Osteoblast (primary cell): Measurements from ENCODE around the gene DHX35. TPM values are rescaled to one million over a fixed set of nuclear protein-coding genes. Genes with fewer than 3 reads are reported as not detected.

ENCODE experiments used
- DNase-seq: peaks from one replicate; pipeline ENCODE4 v3.0.0; 2011; ENCODE audit warnings: low spot score, mixed read lengths; ENCODE audit not compliant: insufficient read length; ENCODE audit errors: missing footprints
- H2AFZ ChIP-seq: 2 replicates; pipeline ENCODE4 v1.6.0; 2011; ENCODE audit warnings: mild to moderate bottlenecking, low read length
- H3K27ac ChIP-seq: 2 replicates; pipeline ENCODE4 v1.5.1; 2011; ENCODE audit warnings: mild to moderate bottlenecking, low read depth, low read length, moderate library complexity
- H3K27me3 ChIP-seq: 2 replicates; pipeline ENCODE4 v1.6.0; 2012; ENCODE audit warnings: mild to moderate bottlenecking, control low read depth, inconsistent platforms, low read length, moderate library complexity; ENCODE audit not compliant: insufficient read depth
- H3K36me3 ChIP-seq: 2 replicates; pipeline ENCODE4 v1.5.1; 2011; ENCODE audit warnings: mild to moderate bottlenecking, low read length, control low read depth, moderate library complexity; ENCODE audit not compliant: insufficient read depth
- H3K4me1 ChIP-seq: 2 replicates; pipeline ENCODE4 v1.5.1; 2011; ENCODE audit warnings: mild to moderate bottlenecking, low read length, control low read depth, moderate library complexity; ENCODE audit not compliant: insufficient read depth
- H3K4me2 ChIP-seq: 2 replicates; pipeline ENCODE4 v1.6.0; 2011; ENCODE audit warnings: mild to moderate bottlenecking, low read length; ENCODE audit not compliant: insufficient read depth
- H3K4me3 ChIP-seq: fragments of 200-600 bp; sonication (generic); 3 replicates; pipeline ENCODE4 v1.5.1; 2012; ENCODE audit warnings: mild to moderate bottlenecking, low read length, inconsistent platforms; ENCODE audit not compliant: insufficient read depth
- H3K79me2 ChIP-seq: 2 replicates; pipeline ENCODE4 v1.6.0; 2012; ENCODE audit warnings: mild to moderate bottlenecking, low read length, control low read depth, inconsistent platforms; ENCODE audit not compliant: insufficient read depth
- H3K9me3 ChIP-seq: 2 replicates; pipeline ENCODE4 v1.5.1; 2011; ENCODE audit warnings: low read depth, low read length, control low read depth
- H4K20me1 ChIP-seq: 2 replicates; pipeline ENCODE4 v1.6.0; 2012; ENCODE audit warnings: mild to moderate bottlenecking, low read length, control low read depth; ENCODE audit not compliant: insufficient read depth
- total RNA-seq: library from RNA; depleted of rRNA; stranded (reverse); fragments of >200 nt; gene quantifications from 2 replicates; pipeline ENCODE4 v1.2.3, GENCODE V29; 2012
- TF ChIP-seq, protein P1 (sequence below): IDR thresholded peaks from 2 replicates; pipeline ENCODE4 v1.5.1; 2011; ENCODE audit warnings: mild to moderate bottlenecking, low read depth, low read length, moderate library complexity; ENCODE audit errors: extremely low read depth

DHX35 gene
- total RNA-seq, 1 donor: 10.5 TPM

DNA sequence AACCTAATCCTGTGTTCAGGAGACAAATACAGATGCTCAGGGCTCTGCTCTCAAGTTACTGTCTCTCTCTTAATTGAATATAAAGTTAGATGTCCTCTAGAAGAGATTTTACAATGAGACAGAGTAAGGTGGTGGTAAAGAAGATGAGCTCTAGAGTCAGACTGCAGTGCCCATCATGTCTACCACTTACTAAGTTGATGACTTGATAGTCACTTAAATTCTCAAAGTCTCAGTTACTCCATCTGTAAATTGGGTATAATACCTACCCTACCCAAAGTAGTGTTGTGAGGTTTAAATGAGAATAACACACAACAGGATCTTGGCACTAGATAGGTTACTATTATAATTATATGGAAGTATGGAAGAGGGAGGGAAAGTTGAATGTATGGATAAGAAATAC lies 1.6 kb downstream of the DHX35 start:
- Histone ChIP-seq H3K27me3 (no peaks in the 10 kb centered on the region), H3K4me1 (peaks cover 13% of the 10 kb centered on the region), H3K4me3 (no peak overlapping the region), H3K4me2 (no peak overlapping the region), H4K20me1 (no peaks in the 10 kb centered on the region), H3K9me3 (no peaks in the 10 kb centered on the region), H3K79me2 (peaks cover 62% of the 10 kb centered on the region), H3K36me3 (no peaks in the 10 kb centered on the region), H3K27ac (no peak overlapping the region), H2AFZ (no peak overlapping the region)
- DNase-seq: no peak
- TF ChIP-seq, protein P1, sequence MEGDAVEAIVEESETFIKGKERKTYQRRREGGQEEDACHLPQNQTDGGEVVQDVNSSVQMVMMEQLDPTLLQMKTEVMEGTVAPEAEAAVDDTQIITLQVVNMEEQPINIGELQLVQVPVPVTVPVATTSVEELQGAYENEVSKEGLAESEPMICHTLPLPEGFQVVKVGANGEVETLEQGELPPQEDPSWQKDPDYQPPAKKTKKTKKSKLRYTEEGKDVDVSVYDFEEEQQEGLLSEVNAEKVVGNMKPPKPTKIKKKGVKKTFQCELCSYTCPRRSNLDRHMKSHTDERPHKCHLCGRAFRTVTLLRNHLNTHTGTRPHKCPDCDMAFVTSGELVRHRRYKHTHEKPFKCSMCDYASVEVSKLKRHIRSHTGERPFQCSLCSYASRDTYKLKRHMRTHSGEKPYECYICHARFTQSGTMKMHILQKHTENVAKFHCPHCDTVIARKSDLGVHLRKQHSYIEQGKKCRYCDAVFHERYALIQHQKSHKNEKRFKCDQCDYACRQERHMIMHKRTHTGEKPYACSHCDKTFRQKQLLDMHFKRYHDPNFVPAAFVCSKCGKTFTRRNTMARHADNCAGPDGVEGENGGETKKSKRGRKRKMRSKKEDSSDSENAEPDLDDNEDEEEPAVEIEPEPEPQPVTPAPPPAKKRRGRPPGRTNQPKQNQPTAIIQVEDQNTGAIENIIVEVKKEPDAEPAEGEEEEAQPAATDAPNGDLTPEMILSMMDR: no peak

- TF ChIP-seq, protein P1: no peak
Observed at GRCh38 chr20:38965264-38965663, 3.1 kb downstream of the DHX35 start.

GRCh38 chr20:38968090-38968489 lies 5.9 kb downstream of the DHX35 start:
- TF ChIP-seq, protein P1: no peak
- no peak overlapping the region for H2AFZ ChIP-seq
- no peak for DNase-seq
- H4K20me1 ChIP-seq: no peaks in the 10 kb centered on the region
- H3K4me2 ChIP-seq: no peak overlapping the region
- no peak overlapping the region for H3K4me3 ChIP-seq
- no peaks in the 10 kb centered on the region for H3K27me3 ChIP-seq
- H3K27ac ChIP-seq: no peak overlapping the region
- peaks cover 61% of the 10 kb centered on the region for H3K79me2 ChIP-seq
- H3K36me3 ChIP-seq: peaks cover 6% of the 10 kb centered on the region
- H3K9me3 ChIP-seq: no peaks in the 10 kb centered on the region
- H3K4me1 ChIP-seq: peaks cover 20% of the 10 kb centered on the region

More at GRCh38 chr20:38965264-38965663, 3.1 kb downstream of the DHX35 start:
- H3K4me2 ChIP-seq: no peak overlapping the region
- no peak overlapping the region for H2AFZ ChIP-seq
- H3K9me3 ChIP-seq: no peaks in the 10 kb centered on the region
- no peak for DNase-seq
- no peaks in the 10 kb centered on the region for H3K27me3 ChIP-seq
- H3K4me3 ChIP-seq: no peak overlapping the region
- peaks cover 22% of the 10 kb centered on the region for H3K4me1 ChIP-seq
- H4K20me1 ChIP-seq: no peaks in the 10 kb centered on the region
- peaks cover 66% of the 10 kb centered on the region for H3K79me2 ChIP-seq
- no peak overlapping the region for H3K27ac ChIP-seq
- no peaks in the 10 kb centered on the region for H3K36me3 ChIP-seq

DNA sequence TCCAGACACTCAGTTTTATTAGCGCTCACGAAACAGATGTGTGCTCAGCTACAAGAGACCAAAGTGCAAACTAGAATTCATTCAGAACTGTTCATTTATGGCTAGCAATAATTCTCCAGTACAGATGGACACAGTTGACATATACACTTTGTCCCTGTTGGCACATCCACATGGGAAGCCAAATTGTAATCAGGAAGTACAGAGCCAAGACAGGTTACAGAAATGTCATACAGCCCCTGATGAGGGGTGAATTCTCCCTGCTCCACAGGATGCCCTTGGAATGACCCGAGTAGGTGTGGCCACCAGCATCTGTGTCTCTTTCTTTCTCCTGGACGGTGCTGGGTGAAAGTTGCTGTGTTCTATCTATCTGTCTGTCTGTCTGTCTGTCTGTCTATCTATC lies 7.6 kb downstream of the DHX35 start:
- Histone ChIP-seq H4K20me1 (no peaks in the 10 kb centered on the region), H3K9me3 (no peaks in the 10 kb centered on the region), H3K4me1 (peaks cover 30% of the 10 kb centered on the region), H3K4me2 (peak overlapping the region; percentile 38), H3K4me3 (peak overlapping the region; percentile 11), H3K27me3 (no peaks in the 10 kb centered on the region), H3K36me3 (peaks cover 6% of the 10 kb centered on the region), H3K79me2 (peaks cover 53% of the 10 kb centered on the region), H3K27ac (peak overlapping the region; percentile 83), H2AFZ (no peak overlapping the region)
- TF ChIP-seq, protein P1: no peak
- DNase-seq: no peak
